NCI-H345 treated with DMSO at 0.1 percent for 48 hours (cell line): Measurements from ENCODE around the gene TP53TG5.

Experiments
- DNase-seq: peaks from one replicate; lab custom pipeline; 2025; ENCODE audit not compliant: unreplicated experiment; lab: John Stamatoyannopoulos, UW

Gene TP53TG5

GRCh38 chr20:45329497-45330319 lies 48.4 kb downstream of the TP53TG5 start:
- no peak for DNase-seq

- DNase-seq = no peak
These were observed 49.7 kb downstream of the TP53TG5 start for GRCh38 chr20:45328451-45328850.

- DNase-seq = no peak
These were observed 52.8 kb downstream of the TP53TG5 start for GRCh38 chr20:45325371-45325770.

GRCh38 chr20:45323731-45324130 lies 54.4 kb downstream of the TP53TG5 start:
- DNase-seq = no peak

- DNase-seq = no peak
These were observed 55.2 kb downstream of the TP53TG5 start for GRCh38 chr20:45322952-45323383.
